Measurements from ENCODE around the gene MAJIN. TPM values are rescaled to one million over a fixed set of nuclear protein-coding genes. Genes with fewer than 3 reads are reported as not detected.

Gene MAJIN
- total and polyA plus RNA-seq, 9 of the 15 experiments (the other 6 are each of a cell fraction or from before 2014, with no cell fraction given): 0.17 to 0.83 (median 0.24) TPM; not detected in 2

GRCh38 chr11:64935359-64936081 lies 36.4 kb downstream of the MAJIN start, which contains the start of gene GPHA2 (continued):
- TF ChIP-seq NFRKB (IDR thresholded peaks at IDR 0.05; ENCODE audit: low read depth): no peak
- no peak for TF ChIP-seq ZBTB34 (CRISPR knock-in tag; IDR thresholded peaks at IDR 0.05)
- TF ChIP-seq PCBP2 (IDR thresholded peaks at IDR 0.05; ENCODE audit: low read depth, low read length, poor library complexity, severe bottlenecking): no peak

- Histone ChIP-seq H3K4me2 (ENCODE audit: insufficient read depth, low read length) (no peak overlapping the region), H3K27ac (ENCODE audit: extremely low read depth, low read depth, low read length) (no peak overlapping the region), H3K27me3 (ENCODE audit: control insufficient read depth in 2 of 2, insufficient read depth in 2 of 2, low read length in 2 of 2) (no peaks in the 10 kb centered on the region), H2AFZ (ENCODE audit: low read depth, low read length) (no peak overlapping the region), H3K9me3 (replicated peaks; ENCODE audit: control insufficient read depth, insufficient read depth, low read depth, low read length) (no peaks in the 10 kb centered on the region), H3K36me3 (ENCODE audit: control insufficient read depth, insufficient read depth, low read length) (peaks cover 7% of the 10 kb centered on the region; the same call in 1 of the 3 replicates), H3K9ac (ENCODE audit: insufficient read depth in 1 of 2, low read depth in 2 of 2, low read length in 2 of 2) (peak overlapping the region in 1 of 2 experiments; percentile 82; a peak in 2 of 4 replicates), H4K20me1 (replicated peaks; ENCODE audit: control insufficient read depth, insufficient read depth, low read length) (no peaks in the 10 kb centered on the region; the same call in 1 of the 2 replicates), H3K79me2 (ENCODE audit: control insufficient read depth, insufficient read depth, low read length) (no peaks in the 10 kb centered on the region), H3K9me1 (ENCODE audit: control insufficient read depth, insufficient read depth, low read length) (no peaks in the 10 kb centered on the region), H3K4me3 (no peak overlapping the region), H3K4me1 (replicated peaks in 1 of 2; ENCODE audit: control insufficient read depth in 2 of 2, insufficient read depth in 2 of 2, low read length in 2 of 2) (peaks cover 8 to 28% of the 10 kb centered on the region in 2 experiments; a peak in 4 of 5 replicates)
- BruUV-seq (replicated peaks): no TSS peak
- peak; percentile 39 for ATAC-seq
- DNase-seq (ENCODE audit: extremely low read depth in 1 of 4, low spot score in 3 of 4): no peak
- POLR2A ChIA-PET: interaction anchor here (0.6 to 1.9 kb wide), 3 partner anchors 11 to 112 kb away, joined by 3 to 14 read pairs (median 3); partner anchors contain the start of gene PPP2R5B
- 71% methylated on average over 20 of the region's 27 CpGs for WGBS (ENCODE audit: insufficient coverage, low coverage, missing lambda C conversion rate)
- intact Hi-C loops (cut with micrococcal nuclease): no loop called here
- in situ Hi-C loops (cut with MboI): no loop called here
- FAIRE-seq: no peak
- 0 out of 2 replicates have a peak, but pooled peaks have one; percentile 20 for TF ChIP-seq RBFOX2 (IDR thresholded peaks at IDR 0.05; ENCODE audit: low read depth, low read length)
- no peak for TF ChIP-seq BCOR (IDR thresholded peaks at IDR 0.05)
- no peak for TF ChIP-seq PHB (CRISPR knock-in tag; IDR thresholded peaks at IDR 0.05)
- CTCF ChIA-PET (ENCODE audit: low intra/inter-chr PET ratio): no interaction called here
These were observed 37.1 kb downstream of the MAJIN start for GRCh38 chr11:64934682-64935358.

Data from K562 (cell line).